PC-3 (cell line): ENCODE data around the gene EPHA3.

Source experiments
- EZH2 ChIP-seq: fragments of 300-600 bp; sonication (generic); IDR thresholded peaks from one replicate; pipeline ENCODE4 v1.6.1; 2017; ENCODE audit warnings: antibody characterized with exemption, mild to moderate bottlenecking, low read length; ENCODE audit not compliant: unreplicated experiment
- TF ChIP-seq, protein P1 (sequence below): fragments of 300-600 bp; sonication (generic); conservative IDR thresholded peaks from 2 replicates; pipeline ENCODE4 v1.5.1; 2017; ENCODE audit warnings: antibody characterized with exemption, low read depth, mild to moderate bottlenecking, low read length

DNA sequence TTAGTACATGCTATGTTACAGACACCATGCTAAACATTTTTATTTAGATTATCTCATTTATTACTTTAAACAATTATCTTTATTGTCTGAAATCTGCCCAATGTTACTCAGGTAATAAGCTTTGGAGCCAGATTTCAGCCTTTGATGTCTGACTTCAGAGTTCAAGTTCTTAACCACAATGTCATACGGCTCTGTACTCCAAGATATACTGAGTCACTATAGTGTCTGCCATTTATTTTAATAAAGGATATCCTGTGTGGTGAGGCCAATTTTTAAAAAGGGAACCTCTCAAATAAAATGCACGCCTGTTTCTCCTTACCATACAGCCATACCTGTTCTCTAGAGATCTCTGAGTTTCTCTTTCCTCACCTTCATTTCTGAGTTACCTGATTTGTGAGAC is 193.1 kb downstream of the EPHA3 start:
- TF ChIP-seq, protein P1, sequence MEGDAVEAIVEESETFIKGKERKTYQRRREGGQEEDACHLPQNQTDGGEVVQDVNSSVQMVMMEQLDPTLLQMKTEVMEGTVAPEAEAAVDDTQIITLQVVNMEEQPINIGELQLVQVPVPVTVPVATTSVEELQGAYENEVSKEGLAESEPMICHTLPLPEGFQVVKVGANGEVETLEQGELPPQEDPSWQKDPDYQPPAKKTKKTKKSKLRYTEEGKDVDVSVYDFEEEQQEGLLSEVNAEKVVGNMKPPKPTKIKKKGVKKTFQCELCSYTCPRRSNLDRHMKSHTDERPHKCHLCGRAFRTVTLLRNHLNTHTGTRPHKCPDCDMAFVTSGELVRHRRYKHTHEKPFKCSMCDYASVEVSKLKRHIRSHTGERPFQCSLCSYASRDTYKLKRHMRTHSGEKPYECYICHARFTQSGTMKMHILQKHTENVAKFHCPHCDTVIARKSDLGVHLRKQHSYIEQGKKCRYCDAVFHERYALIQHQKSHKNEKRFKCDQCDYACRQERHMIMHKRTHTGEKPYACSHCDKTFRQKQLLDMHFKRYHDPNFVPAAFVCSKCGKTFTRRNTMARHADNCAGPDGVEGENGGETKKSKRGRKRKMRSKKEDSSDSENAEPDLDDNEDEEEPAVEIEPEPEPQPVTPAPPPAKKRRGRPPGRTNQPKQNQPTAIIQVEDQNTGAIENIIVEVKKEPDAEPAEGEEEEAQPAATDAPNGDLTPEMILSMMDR: no peak
- TF ChIP-seq EZH2: no peak
